ENCODE results near the gene THRAP3.

THRAP3 gene

GRCh38 chr1:36328088-36328480, 103.8 kb downstream of the THRAP3 start:
- Histone ChIP-seq H3K27me3 (ENCODE audit: control insufficient read depth in 1 of 2, insufficient read depth in 2 of 2, low read length in 2 of 2) (no peaks in the 10 kb centered on the region), H3K36me3 (ENCODE audit: control insufficient read depth in 2 of 2, insufficient read depth in 2 of 2, low read length in 2 of 2) (no peaks in the 10 kb centered on the region), H3K9ac (ENCODE audit: low read length in 2 of 2) (no peak overlapping the region), H3K4me3 (ENCODE audit: low read length in 2 of 2) (no peak overlapping the region), H3K4me1 (ENCODE audit: control insufficient read depth, insufficient read depth, low read length) (peaks cover 10% of the 10 kb centered on the region), H3K27ac (ENCODE audit: low read length) (no peak overlapping the region), H3K9me3 (ENCODE audit: control insufficient read depth in 2 of 2, low read length in 2 of 2) (no peaks in the 10 kb centered on the region)

GRCh38 chr1:36328713-36329112, 104.5 kb downstream of the THRAP3 start:
- Histone ChIP-seq H3K27ac (ENCODE audit: low read length) (no peak overlapping the region), H3K9ac (ENCODE audit: low read length in 2 of 2) (no peak overlapping the region), H3K9me3 (ENCODE audit: control insufficient read depth in 2 of 2, low read length in 2 of 2) (no peaks in the 10 kb centered on the region), H3K4me1 (ENCODE audit: control insufficient read depth, insufficient read depth, low read length) (peaks cover 8% of the 10 kb centered on the region), H3K4me3 (ENCODE audit: low read length in 2 of 2) (no peak overlapping the region), H3K27me3 (ENCODE audit: control insufficient read depth in 1 of 2, insufficient read depth in 2 of 2, low read length in 2 of 2) (no peaks in the 10 kb centered on the region), H3K36me3 (ENCODE audit: control insufficient read depth in 2 of 2, insufficient read depth in 2 of 2, low read length in 2 of 2) (no peaks in the 10 kb centered on the region)

GRCh38 chr1:36329817-36330216, 105.6 kb downstream of the THRAP3 start:
- H3K27me3 ChIP-seq (ENCODE audit: control insufficient read depth in 1 of 2, insufficient read depth in 2 of 2, low read length in 2 of 2), result no peaks in the 10 kb centered on the region
- H3K36me3 ChIP-seq (ENCODE audit: control insufficient read depth in 2 of 2, insufficient read depth in 2 of 2, low read length in 2 of 2), result no peaks in the 10 kb centered on the region
- H3K27ac ChIP-seq (ENCODE audit: low read length), result no peak overlapping the region
- no peak overlapping the region for H3K4me3 ChIP-seq (ENCODE audit: low read length in 2 of 2)
- no peaks in the 10 kb centered on the region for H3K4me1 ChIP-seq (ENCODE audit: control insufficient read depth, insufficient read depth, low read length)
- H3K9ac ChIP-seq (ENCODE audit: low read length in 2 of 2), result no peak overlapping the region
- no peaks in the 10 kb centered on the region for H3K9me3 ChIP-seq (ENCODE audit: control insufficient read depth in 2 of 2, low read length in 2 of 2)

- H3K4me1 ChIP-seq (ENCODE audit: control insufficient read depth, insufficient read depth, low read length), result no peaks in the 10 kb centered on the region
- H3K27me3 ChIP-seq (ENCODE audit: control insufficient read depth in 1 of 2, insufficient read depth in 2 of 2, low read length in 2 of 2), result no peaks in the 10 kb centered on the region
- H3K27ac ChIP-seq (ENCODE audit: low read length), result no peak overlapping the region
- H3K36me3 ChIP-seq (ENCODE audit: control insufficient read depth in 2 of 2, insufficient read depth in 2 of 2, low read length in 2 of 2), result no peaks in the 10 kb centered on the region
- no peak overlapping the region for H3K4me3 ChIP-seq (ENCODE audit: low read length in 2 of 2)
- no peaks in the 10 kb centered on the region for H3K9me3 ChIP-seq (ENCODE audit: control insufficient read depth in 2 of 2, low read length in 2 of 2)
- H3K9ac ChIP-seq (ENCODE audit: low read length in 2 of 2), result no peak overlapping the region
Observed at GRCh38 chr1:36330940-36331339, 106.7 kb downstream of the THRAP3 start.

GRCh38 chr1:36337830-36338229, 113.6 kb downstream of the THRAP3 start:
- Histone ChIP-seq H3K36me3 (ENCODE audit: control insufficient read depth in 2 of 2, insufficient read depth in 2 of 2, low read length in 2 of 2) (peaks cover 5 to 11% of the 10 kb centered on the region in 2 donors), H3K4me1 (ENCODE audit: control insufficient read depth, insufficient read depth, low read length) (peaks cover 12% of the 10 kb centered on the region), H3K9ac (ENCODE audit: low read length in 2 of 2) (no peak overlapping the region), H3K27ac (ENCODE audit: low read length) (no peak overlapping the region), H3K4me3 (ENCODE audit: low read length in 2 of 2) (no peak overlapping the region), H3K9me3 (ENCODE audit: control insufficient read depth in 2 of 2, low read length in 2 of 2) (no peaks in the 10 kb centered on the region), H3K27me3 (ENCODE audit: control insufficient read depth in 1 of 2, insufficient read depth in 2 of 2, low read length in 2 of 2) (no peaks in the 10 kb centered on the region)

- H3K27ac ChIP-seq (ENCODE audit: low read length), result no peak overlapping the region
Observed at GRCh38 chr1:36339215-36339614, 115.0 kb downstream of the THRAP3 start.

GRCh38 chr1:36339615-36340014, 115.4 kb downstream of the THRAP3 start:
- H3K27ac ChIP-seq (ENCODE audit: low read length), result no peak overlapping the region
- peaks cover 16% of the 10 kb centered on the region for H3K4me1 ChIP-seq (ENCODE audit: control insufficient read depth, insufficient read depth, low read length)
- H3K36me3 ChIP-seq (ENCODE audit: control insufficient read depth in 2 of 2, insufficient read depth in 2 of 2, low read length in 2 of 2), result peaks cover 17 to 24% of the 10 kb centered on the region in 2 donors
- no peak overlapping the region for H3K9ac ChIP-seq (ENCODE audit: low read length in 2 of 2)
- H3K9me3 ChIP-seq (ENCODE audit: control insufficient read depth in 2 of 2, low read length in 2 of 2), result no peaks in the 10 kb centered on the region
- no peaks in the 10 kb centered on the region for H3K27me3 ChIP-seq (ENCODE audit: control insufficient read depth in 1 of 2, insufficient read depth in 2 of 2, low read length in 2 of 2)
- H3K4me3 ChIP-seq (ENCODE audit: low read length in 2 of 2), result no peak overlapping the region

More at GRCh38 chr1:36339215-36339614, 115.0 kb downstream of the THRAP3 start:
- H3K4me3 ChIP-seq (ENCODE audit: low read length in 2 of 2), result no peak overlapping the region
- peaks cover 16% of the 10 kb centered on the region for H3K4me1 ChIP-seq (ENCODE audit: control insufficient read depth, insufficient read depth, low read length)
- no peaks in the 10 kb centered on the region for H3K9me3 ChIP-seq (ENCODE audit: control insufficient read depth in 2 of 2, low read length in 2 of 2)
- H3K36me3 ChIP-seq (ENCODE audit: control insufficient read depth in 2 of 2, insufficient read depth in 2 of 2, low read length in 2 of 2), result peaks cover 15 to 22% of the 10 kb centered on the region in 2 donors
- no peak overlapping the region for H3K9ac ChIP-seq (ENCODE audit: low read length in 2 of 2)
- no peaks in the 10 kb centered on the region for H3K27me3 ChIP-seq (ENCODE audit: control insufficient read depth in 1 of 2, insufficient read depth in 2 of 2, low read length in 2 of 2)

- peaks cover 16% of the 10 kb centered on the region for H3K4me1 ChIP-seq (ENCODE audit: control insufficient read depth, insufficient read depth, low read length)
- H3K9ac ChIP-seq (ENCODE audit: low read length in 2 of 2), result no peak overlapping the region
- H3K36me3 ChIP-seq (ENCODE audit: control insufficient read depth in 2 of 2, insufficient read depth in 2 of 2, low read length in 2 of 2), result peaks cover 36 to 39% of the 10 kb centered on the region in 2 donors
Observed at GRCh38 chr1:36341626-36342320, 117.5 kb downstream of the THRAP3 start.

GRCh38 chr1:36342426-36343185, 118.4 kb downstream of the THRAP3 start:
- no peak overlapping the region for H3K27ac ChIP-seq (ENCODE audit: low read length)
- H3K27me3 ChIP-seq (ENCODE audit: control insufficient read depth in 1 of 2, insufficient read depth in 2 of 2, low read length in 2 of 2), result no peaks in the 10 kb centered on the region
- no peaks in the 10 kb centered on the region for H3K9me3 ChIP-seq (ENCODE audit: control insufficient read depth in 2 of 2, low read length in 2 of 2)
- H3K4me3 ChIP-seq (ENCODE audit: low read length in 2 of 2), result no peak overlapping the region
- peak overlapping the region in 1 of 2 donors; percentile 29 for H3K9ac ChIP-seq (ENCODE audit: low read length in 2 of 2)
- peaks cover 16% of the 10 kb centered on the region for H3K4me1 ChIP-seq (ENCODE audit: control insufficient read depth, insufficient read depth, low read length)
- peaks cover 42 to 44% of the 10 kb centered on the region in 2 donors for H3K36me3 ChIP-seq (ENCODE audit: control insufficient read depth in 2 of 2, insufficient read depth in 2 of 2, low read length in 2 of 2)

More at GRCh38 chr1:36341626-36342320, 117.5 kb downstream of the THRAP3 start:
- no peaks in the 10 kb centered on the region for H3K27me3 ChIP-seq (ENCODE audit: control insufficient read depth in 1 of 2, insufficient read depth in 2 of 2, low read length in 2 of 2)
- H3K9me3 ChIP-seq (ENCODE audit: control insufficient read depth in 2 of 2, low read length in 2 of 2), result no peaks in the 10 kb centered on the region
- no peak overlapping the region for H3K4me3 ChIP-seq (ENCODE audit: low read length in 2 of 2)
- no peak overlapping the region for H3K27ac ChIP-seq (ENCODE audit: low read length)

GRCh38 chr1:36343651-36344394, 119.6 kb downstream of the THRAP3 start:
- Histone ChIP-seq H3K36me3 (ENCODE audit: control insufficient read depth in 2 of 2, insufficient read depth in 2 of 2, low read length in 2 of 2) (peaks cover 53 to 54% of the 10 kb centered on the region in 2 donors), H3K9ac (ENCODE audit: low read length in 2 of 2) (no peak overlapping the region), H3K4me1 (ENCODE audit: control insufficient read depth, insufficient read depth, low read length) (peaks cover 13% of the 10 kb centered on the region), H3K9me3 (ENCODE audit: control insufficient read depth in 2 of 2, low read length in 2 of 2) (no peaks in the 10 kb centered on the region), H3K4me3 (ENCODE audit: low read length in 2 of 2) (no peak overlapping the region), H3K27me3 (ENCODE audit: control insufficient read depth in 1 of 2, insufficient read depth in 2 of 2, low read length in 2 of 2) (no peaks in the 10 kb centered on the region), H3K27ac (ENCODE audit: low read length) (no peak overlapping the region)
